Cardiac fibroblast (primary cell): ENCODE results near the gene NPY.
"Not testable (repeated sequence)": the region's sequence is repeated elsewhere in the genome, so short reads cannot be mapped to it uniquely, and the experiment has no call there.

ENCODE experiments used
- DNase-seq, 2 donors: peaks; one replicate each; pipeline versions ENCODE4 v3.0.0 to v3.0.0-alpha.2; 2010; ENCODE audit warnings: low read depth in 2 of 2
- H3K4me3 ChIP-seq, 2 donors: replicated peaks in 1 of 2; 1 replicate in 1 of 2; 2 replicates in 1 of 2; pipeline ENCODE4 v1.5.1; 2011; ENCODE audit warnings: low read depth in 2 of 2, low read length in 2 of 2, mild to moderate bottlenecking in 2 of 2, moderate library complexity in 1 of 2
- TF ChIP-seq, protein P1 (sequence below): IDR thresholded peaks from one replicate; pipeline ENCODE4 v1.5.1; 2011; ENCODE audit warnings: low read depth, mild to moderate bottlenecking, low read length, inconsistent platforms

Gene NPY

DNA sequence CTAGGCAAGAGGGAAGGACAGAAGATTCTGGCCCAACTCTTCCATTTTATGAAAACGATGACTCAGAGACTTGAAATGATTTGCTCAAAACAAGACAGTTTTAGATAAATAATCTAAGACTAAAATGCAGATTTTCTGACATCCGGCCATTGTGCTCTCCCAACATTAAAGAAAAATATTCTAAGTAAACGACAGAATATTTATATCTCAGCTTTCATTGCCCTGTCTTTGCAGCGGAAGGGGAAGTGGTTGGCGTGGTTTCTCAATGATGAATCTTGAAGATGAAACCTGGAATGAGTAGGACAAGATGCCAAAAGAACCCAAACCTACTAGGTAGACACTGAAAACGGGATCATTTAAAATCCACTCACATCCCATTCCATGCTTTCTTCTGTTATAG, 28.9 kb upstream of the NPY start:
- no peak for DNase-seq
- TF ChIP-seq, protein P1, sequence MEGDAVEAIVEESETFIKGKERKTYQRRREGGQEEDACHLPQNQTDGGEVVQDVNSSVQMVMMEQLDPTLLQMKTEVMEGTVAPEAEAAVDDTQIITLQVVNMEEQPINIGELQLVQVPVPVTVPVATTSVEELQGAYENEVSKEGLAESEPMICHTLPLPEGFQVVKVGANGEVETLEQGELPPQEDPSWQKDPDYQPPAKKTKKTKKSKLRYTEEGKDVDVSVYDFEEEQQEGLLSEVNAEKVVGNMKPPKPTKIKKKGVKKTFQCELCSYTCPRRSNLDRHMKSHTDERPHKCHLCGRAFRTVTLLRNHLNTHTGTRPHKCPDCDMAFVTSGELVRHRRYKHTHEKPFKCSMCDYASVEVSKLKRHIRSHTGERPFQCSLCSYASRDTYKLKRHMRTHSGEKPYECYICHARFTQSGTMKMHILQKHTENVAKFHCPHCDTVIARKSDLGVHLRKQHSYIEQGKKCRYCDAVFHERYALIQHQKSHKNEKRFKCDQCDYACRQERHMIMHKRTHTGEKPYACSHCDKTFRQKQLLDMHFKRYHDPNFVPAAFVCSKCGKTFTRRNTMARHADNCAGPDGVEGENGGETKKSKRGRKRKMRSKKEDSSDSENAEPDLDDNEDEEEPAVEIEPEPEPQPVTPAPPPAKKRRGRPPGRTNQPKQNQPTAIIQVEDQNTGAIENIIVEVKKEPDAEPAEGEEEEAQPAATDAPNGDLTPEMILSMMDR: no peak
- H3K4me3 ChIP-seq: no peak overlapping the region

DNA sequence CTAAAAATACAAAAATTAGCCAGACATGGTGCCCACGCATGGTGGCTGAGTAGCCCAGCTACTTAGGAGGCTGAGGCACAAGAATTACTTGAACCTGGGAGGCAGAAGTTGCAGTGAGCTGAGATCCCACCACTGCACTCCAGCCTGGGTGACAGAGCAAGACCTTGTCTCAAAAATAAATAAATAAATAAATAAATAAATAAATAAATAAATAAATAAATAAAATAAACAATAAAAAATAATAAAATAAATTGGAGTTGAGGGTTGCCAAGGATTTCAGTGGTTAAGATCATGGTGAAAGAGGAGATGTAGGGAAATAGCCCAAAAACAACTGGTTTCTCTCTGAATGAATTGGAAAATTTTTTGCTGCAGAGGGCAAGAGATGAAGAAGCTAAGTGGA, 25.7 kb upstream of the NPY start:
- DNase-seq, H3K4me3 ChIP-seq: not testable (repeated sequence)

DNA sequence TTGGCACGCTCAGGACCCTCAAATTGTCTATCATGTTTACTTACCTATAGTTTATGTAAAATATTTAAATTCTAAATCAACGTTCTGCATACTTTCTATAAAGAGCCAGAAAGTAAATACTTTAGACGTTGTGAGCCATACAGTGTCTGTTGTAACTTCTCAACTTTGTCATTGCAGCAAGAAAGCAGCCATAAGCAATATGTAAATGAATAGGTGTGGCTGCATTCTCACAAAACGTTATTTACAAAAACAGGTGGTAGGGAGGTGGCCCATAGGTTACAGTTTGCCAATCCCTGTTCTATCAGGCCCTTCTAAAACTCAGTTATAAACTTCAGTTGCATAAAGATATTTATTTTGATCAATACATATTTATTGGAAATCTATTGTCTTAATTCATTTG, 12.1 kb upstream of the NPY start:
- DNase-seq: no peak
- TF ChIP-seq, protein P1: no peak
- no peak overlapping the region for H3K4me3 ChIP-seq

DNA sequence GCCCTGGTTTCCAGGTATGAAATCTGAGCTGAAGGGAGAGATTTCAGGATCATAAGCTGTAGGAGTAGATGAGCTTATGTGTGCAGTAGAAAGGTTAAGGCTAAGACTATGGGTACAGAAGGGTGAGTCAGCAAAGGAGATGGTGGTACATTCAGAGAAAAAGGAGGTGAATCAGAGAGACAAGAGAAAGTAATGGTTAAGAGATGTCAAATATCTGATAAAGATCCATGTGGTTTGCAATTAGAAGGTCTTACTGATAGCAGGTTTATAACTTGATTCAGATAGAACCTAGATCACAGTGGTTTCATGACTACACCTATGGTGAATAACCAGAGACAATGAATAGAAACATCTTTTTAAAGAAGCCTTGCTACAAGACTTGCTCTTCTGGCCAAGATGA, 4.5 kb upstream of the NPY start:
- DNase-seq: no peak
- H3K4me3 ChIP-seq: no peak overlapping the region
- TF ChIP-seq, protein P1: no peak

DNA sequence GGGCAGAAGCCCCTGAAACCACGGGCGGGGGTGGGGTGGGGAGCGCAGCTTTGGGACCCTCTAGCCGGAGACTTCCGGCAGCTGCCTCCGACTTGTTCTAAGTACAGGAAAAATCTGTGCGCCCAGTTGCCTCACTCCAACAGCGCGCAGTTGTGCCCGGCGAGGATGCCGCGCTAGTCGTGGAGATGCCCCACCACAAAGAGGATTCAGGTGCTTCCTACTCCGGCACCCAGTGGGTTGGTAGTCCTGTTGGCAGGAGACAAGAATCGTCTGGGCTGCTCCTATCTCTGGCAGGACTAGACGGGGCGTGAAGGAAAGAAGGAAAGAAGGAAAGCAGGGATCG, 465 bp upstream of the NPY start:
- TF ChIP-seq, protein P1: no peak
- no peak overlapping the region for H3K4me3 ChIP-seq
- DNase-seq: no peak

DNA sequence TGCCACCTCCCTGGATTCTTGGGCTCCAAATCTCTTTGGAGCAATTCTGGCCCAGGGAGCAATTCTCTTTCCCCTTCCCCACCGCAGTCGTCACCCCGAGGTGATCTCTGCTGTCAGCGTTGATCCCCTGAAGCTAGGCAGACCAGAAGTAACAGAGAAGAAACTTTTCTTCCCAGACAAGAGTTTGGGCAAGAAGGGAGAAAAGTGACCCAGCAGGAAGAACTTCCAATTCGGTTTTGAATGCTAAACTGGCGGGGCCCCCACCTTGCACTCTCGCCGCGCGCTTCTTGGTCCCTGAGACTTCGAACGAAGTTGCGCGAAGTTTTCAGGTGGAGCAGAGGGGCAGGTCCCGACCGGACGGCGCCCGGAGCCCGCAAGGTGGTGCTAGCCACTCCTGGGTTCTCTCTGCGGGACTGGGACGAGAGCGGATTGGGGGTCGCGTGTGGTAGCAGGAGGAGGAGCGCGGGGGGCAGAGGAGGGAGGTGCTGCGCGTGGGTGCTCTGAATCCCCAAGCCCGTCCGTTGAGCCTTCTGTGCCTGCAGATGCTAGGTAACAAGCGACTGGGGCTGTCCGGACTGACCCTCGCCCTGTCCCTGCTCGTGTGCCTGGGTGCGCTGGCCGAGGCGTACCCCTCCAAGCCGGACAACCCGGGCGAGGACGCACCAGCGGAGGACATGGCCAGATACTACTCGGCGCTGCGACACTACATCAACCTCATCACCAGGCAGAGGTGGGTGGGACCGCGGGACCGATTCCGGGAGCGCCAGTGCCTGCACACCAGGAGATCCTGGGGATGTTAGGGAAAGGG, 913 bp downstream of the NPY start:
- DNase-seq: no peak
- TF ChIP-seq, protein P1: no peak
- no peak overlapping the region for H3K4me3 ChIP-seq

DNA sequence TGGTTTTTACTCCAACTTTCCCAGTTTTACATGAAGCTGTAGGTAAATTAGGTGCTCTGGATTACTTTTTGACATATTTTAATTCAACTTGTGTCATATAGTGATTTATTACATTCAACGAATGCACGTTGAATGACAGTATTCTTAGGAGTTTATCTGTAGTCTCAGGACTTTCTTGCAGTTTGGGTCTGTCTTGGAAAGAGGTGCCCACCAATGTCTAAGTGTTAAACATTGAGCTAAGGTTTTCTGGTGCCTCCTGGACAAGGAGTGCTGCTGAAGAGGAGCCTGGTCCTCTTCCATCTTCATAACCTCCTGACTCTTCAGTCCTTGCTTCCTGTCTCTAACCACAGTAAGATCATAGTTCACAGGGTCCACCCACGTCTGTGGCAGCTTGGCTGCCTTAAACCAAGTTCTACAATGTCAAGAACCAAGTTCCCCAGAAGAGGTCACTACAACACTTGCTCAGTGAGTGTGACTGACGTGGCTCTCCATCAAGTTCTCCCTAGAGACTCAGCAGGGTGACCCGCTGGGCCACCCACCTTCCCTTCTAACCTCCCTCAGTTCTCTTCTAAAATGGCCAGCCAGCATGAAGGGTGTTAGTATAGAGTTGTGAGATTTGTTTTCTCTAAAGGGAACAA, 6.1 kb downstream of the NPY start:
- peak; percentile 18 to 28 for DNase-seq
- no peak overlapping the region for H3K4me3 ChIP-seq
- TF ChIP-seq, protein P1: no peak
